Mucosa of descending colon (tissue), 3 donors: ENCODE measurements around the gene BOC. TPM values are rescaled to one million over a fixed set of nuclear protein-coding genes. Genes with fewer than 3 reads are reported as not detected.

Experiments
- ATAC-seq: fragments of 200-7000 bp; cut with Tn5 transposase; one replicate; pipeline ENCODE4 v1.9.1; 2020; ENCODE audit warnings: mild to moderate bottlenecking, moderate library complexity
- DNase-seq, 3 donors: peaks; one replicate each; pipeline ENCODE4 v3.0.0-alpha.2; 2020
- H3K36me3 ChIP-seq: fragments of 200-600 bp; one replicate; pipeline ENCODE4 v1.8.0; 2021; ENCODE audit warnings: low read depth, mild to moderate bottlenecking
- H3K4me1 ChIP-seq: fragments of 200-600 bp; one replicate; pipeline ENCODE4 v1.8.0; 2021; ENCODE audit warnings: low read depth, mild to moderate bottlenecking
- H3K4me3 ChIP-seq: fragments of 200-600 bp; one replicate; pipeline ENCODE4 v1.8.0; 2021; ENCODE audit warnings: mild to moderate bottlenecking
- H3K9me3 ChIP-seq: fragments of 200-600 bp; one replicate; pipeline ENCODE4 v1.8.0; 2021; ENCODE audit warnings: mild to moderate bottlenecking
- CTCF ChIP-seq: fragments of 200-600 bp; IDR thresholded peaks from one replicate; pipeline ENCODE4 v1.8.0; 2022; ENCODE audit warnings: antibody characterized with exemption, mild to moderate bottlenecking
- intact Hi-C, 2 donors: fragments of 100-400 bp; cut with DNase I in 1 of 2; cut with micrococcal nuclease in 1 of 2; formaldehyde crosslinking; loops; one replicate each; pipeline versions ENCODE4 v1.11.0 to v1.11.1; 2022; cut with DNase I, micrococcal nuclease
- total RNA-seq, 3 donors: library from RNA; stranded (reverse); fragmentation: NEBNext Ultra II Directional in 2 of 3; extraction: Animal tissue kit (Norgen Biotek cat#: 25700) in 2 of 3; gene quantifications; one replicate each; pipeline versions ENCODE4 v1.2.1 to v1.2.4, GENCODE V29; 2021 to 2023
- donor health status: DM: no; HTN: no; CAD: no; lungs with moderate emphysema.
- donor health status: DM: no; HTN: no; CAD: no.
- donor health status: DM: no; HTN: yes; CAD: no.

The BOC gene
- total RNA-seq, 3 donors from 2014 or later: 4.9 to 70.9 (median 12.1) TPM

- TF ChIP-seq CTCF: no peak
- ATAC-seq (no peak), DNase-seq (no peak)
- Histone ChIP-seq H3K4me3 (no peak overlapping the region), H3K4me1 (no peaks in the 10 kb centered on the region), H3K9me3 (no peaks in the 10 kb centered on the region), H3K36me3 (no peaks in the 10 kb centered on the region)
- intact Hi-C loops: no loop called here
Measured at GRCh38 chr3:113183748-113184661, 27.4 kb upstream of the BOC start.

GRCh38 chr3:113185194-113185835 is 26.0 kb upstream of the BOC start:
- H3K4me1 ChIP-seq: no peaks in the 10 kb centered on the region
- DNase-seq (no peak), ATAC-seq (no peak)
- no peak for TF ChIP-seq CTCF
- no peaks in the 10 kb centered on the region for H3K36me3 ChIP-seq
- no peaks in the 10 kb centered on the region for H3K9me3 ChIP-seq
- intact Hi-C loops: no loop called here
- H3K4me3 ChIP-seq: no peak overlapping the region

- no peak for ATAC-seq
- intact Hi-C loops: no loop called here
- TF ChIP-seq CTCF: no peak
- DNase-seq: no peak
- H3K4me1 ChIP-seq: no peaks in the 10 kb centered on the region
- H3K9me3 ChIP-seq: no peaks in the 10 kb centered on the region
- H3K4me3 ChIP-seq: no peak overlapping the region
- H3K36me3 ChIP-seq: no peaks in the 10 kb centered on the region
Measured at GRCh38 chr3:113186566-113186965, 24.8 kb upstream of the BOC start.

GRCh38 chr3:113193288-113193687 is 18.1 kb upstream of the BOC start:
- no peak for DNase-seq
- ATAC-seq: no peak
- H3K4me3 ChIP-seq: no peak overlapping the region
- intact Hi-C loops: no loop called here
- TF ChIP-seq CTCF: no peak
- H3K9me3 ChIP-seq: no peaks in the 10 kb centered on the region
- no peaks in the 10 kb centered on the region for H3K4me1 ChIP-seq
- H3K36me3 ChIP-seq: no peaks in the 10 kb centered on the region

GRCh38 chr3:113193719-113194118 is 17.6 kb upstream of the BOC start:
- no peak overlapping the region for H3K4me3 ChIP-seq
- DNase-seq (no peak), ATAC-seq (no peak)
- H3K4me1 ChIP-seq: no peaks in the 10 kb centered on the region
- no peak for TF ChIP-seq CTCF
- H3K9me3 ChIP-seq: no peaks in the 10 kb centered on the region
- intact Hi-C loops: no loop called here
- no peaks in the 10 kb centered on the region for H3K36me3 ChIP-seq
